ENCODE results near the gene TMEM51.

DNA sequence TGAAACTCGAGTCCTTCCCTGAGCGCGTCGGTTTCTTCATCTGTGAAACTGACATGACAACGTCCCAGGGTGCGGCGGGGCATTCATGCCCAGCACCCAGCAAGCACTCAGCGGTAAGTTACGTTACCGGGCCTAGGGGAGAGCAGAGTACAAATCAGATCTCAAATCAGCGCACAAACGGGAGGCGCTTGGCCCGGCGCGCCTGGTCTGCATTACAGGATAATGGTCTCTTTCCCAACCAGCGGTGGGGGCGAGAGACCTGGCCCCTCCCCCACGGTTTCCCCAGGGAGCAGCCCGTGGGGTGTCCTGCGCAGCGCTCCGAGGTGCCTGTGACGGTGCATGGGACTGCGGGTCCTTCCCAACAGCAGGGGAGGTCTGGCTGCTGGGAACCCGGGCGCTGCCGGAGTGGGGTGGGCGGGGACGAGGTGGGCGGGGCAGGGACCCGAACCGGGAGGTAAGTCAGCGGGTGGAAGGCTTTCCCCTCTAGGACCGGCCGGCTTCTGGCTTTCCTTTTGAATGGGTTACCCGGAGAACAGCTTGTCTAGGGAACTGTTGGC is 1.0 kb downstream of the TMEM51 start:
- TF ChIP-seq, protein P1, sequence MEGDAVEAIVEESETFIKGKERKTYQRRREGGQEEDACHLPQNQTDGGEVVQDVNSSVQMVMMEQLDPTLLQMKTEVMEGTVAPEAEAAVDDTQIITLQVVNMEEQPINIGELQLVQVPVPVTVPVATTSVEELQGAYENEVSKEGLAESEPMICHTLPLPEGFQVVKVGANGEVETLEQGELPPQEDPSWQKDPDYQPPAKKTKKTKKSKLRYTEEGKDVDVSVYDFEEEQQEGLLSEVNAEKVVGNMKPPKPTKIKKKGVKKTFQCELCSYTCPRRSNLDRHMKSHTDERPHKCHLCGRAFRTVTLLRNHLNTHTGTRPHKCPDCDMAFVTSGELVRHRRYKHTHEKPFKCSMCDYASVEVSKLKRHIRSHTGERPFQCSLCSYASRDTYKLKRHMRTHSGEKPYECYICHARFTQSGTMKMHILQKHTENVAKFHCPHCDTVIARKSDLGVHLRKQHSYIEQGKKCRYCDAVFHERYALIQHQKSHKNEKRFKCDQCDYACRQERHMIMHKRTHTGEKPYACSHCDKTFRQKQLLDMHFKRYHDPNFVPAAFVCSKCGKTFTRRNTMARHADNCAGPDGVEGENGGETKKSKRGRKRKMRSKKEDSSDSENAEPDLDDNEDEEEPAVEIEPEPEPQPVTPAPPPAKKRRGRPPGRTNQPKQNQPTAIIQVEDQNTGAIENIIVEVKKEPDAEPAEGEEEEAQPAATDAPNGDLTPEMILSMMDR (IDR thresholded peaks at IDR 0.05): no peak
- TF ChIP-seq CREB1 (CRISPR knock-in tag; IDR thresholded peaks at IDR 0.05) (no peak), HMGA2 (CRISPR knock-in tag; IDR thresholded peaks at IDR 0.05) (no peak)
- TF ChIP-seq, protein P2, sequence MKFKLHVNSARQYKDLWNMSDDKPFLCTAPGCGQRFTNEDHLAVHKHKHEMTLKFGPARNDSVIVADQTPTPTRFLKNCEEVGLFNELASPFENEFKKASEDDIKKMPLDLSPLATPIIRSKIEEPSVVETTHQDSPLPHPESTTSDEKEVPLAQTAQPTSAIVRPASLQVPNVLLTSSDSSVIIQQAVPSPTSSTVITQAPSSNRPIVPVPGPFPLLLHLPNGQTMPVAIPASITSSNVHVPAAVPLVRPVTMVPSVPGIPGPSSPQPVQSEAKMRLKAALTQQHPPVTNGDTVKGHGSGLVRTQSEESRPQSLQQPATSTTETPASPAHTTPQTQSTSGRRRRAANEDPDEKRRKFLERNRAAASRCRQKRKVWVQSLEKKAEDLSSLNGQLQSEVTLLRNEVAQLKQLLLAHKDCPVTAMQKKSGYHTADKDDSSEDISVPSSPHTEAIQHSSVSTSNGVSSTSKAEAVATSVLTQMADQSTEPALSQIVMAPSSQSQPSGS (CRISPR knock-in tag; IDR thresholded peaks at IDR 0.05; ENCODE audit: borderline replicate concordance, low read depth): no peak
